ENCODE data around the gene CDK6. TPM values are rescaled to one million over a fixed set of nuclear protein-coding genes. Genes with fewer than 3 reads are reported as not detected.

The CDK6 gene
- total and polyA plus RNA-seq, 9 of the 15 experiments (the other 6 are each of a cell fraction or from before 2014, with no cell fraction given): 7.6 to 109 (median 44.4) TPM

- no peak for TF ChIP-seq ZZZ3 (IDR thresholded peaks at IDR 0.05)
- TF ChIP-seq JUN (IDR thresholded peaks at IDR 0.05; ENCODE audit: borderline replicate concordance, low read depth, low read length): no peak
- TF ChIP-seq JUN (CRISPR knock-in tag; IDR thresholded peaks at IDR 0.05; ENCODE audit: borderline replicate concordance): no peak
- no peak for TF ChIP-seq ETV5 (CRISPR knock-in tag; IDR thresholded peaks at IDR 0.05; ENCODE audit: low read depth)
These were observed 214.3 kb downstream of the CDK6 start (continued) for GRCh38 chr7:92622030-92622429.

DNA sequence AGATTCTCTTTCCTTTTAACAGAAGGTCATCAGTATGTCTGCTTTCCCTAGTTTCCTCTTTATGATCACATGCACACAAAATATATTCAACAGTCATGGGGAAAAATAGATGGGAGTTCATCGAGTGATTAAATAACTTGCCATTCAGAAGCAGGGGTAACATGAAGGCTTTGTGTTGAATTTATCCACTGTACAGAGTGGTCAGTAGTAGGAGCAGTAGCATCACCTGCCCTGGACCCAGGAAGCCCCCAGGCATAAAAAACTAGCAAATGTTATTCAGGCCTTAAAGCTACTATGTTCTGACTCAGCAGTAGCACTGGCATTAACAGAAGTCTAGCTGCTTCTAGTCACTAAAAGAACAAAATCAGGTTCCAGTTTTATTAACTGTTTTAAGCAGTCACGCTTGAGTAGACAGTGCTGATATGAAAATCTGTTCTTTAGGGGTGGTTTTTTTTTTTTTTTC is 214.8 kb downstream of the CDK6 start:
- Histone ChIP-seq H3K36me3 (ENCODE audit: control insufficient read depth, insufficient read depth, low read length) (peaks cover 40% of the 10 kb centered on the region), H4K20me1 (replicated peaks; ENCODE audit: control insufficient read depth, insufficient read depth, low read length) (no peaks in the 10 kb centered on the region), H3K4me3 (no peak overlapping the region), H3K27ac (ENCODE audit: extremely low read depth, low read depth, low read length) (no peak overlapping the region), H3K9me1 (ENCODE audit: control insufficient read depth, insufficient read depth, low read length) (no peaks in the 10 kb centered on the region), H3K4me1 (replicated peaks in 1 of 2; ENCODE audit: control insufficient read depth in 2 of 2, insufficient read depth in 2 of 2, low read length in 2 of 2) (peaks cover 0 to 3% of the 10 kb centered on the region in 2 experiments; a peak in 1 of 5 replicates), H3K9me3 (replicated peaks; ENCODE audit: control insufficient read depth, insufficient read depth, low read depth, low read length) (no peaks in the 10 kb centered on the region), H3K79me2 (ENCODE audit: control insufficient read depth, insufficient read depth, low read length) (no peaks in the 10 kb centered on the region), H3K9ac (ENCODE audit: insufficient read depth in 1 of 2, low read depth in 2 of 2, low read length in 2 of 2) (no peak overlapping the region), H2AFZ (ENCODE audit: low read depth, low read length) (no peak overlapping the region), H3K27me3 (ENCODE audit: control insufficient read depth in 2 of 2, insufficient read depth in 2 of 2, low read length in 2 of 2) (no peaks in the 10 kb centered on the region), H3K4me2 (ENCODE audit: insufficient read depth, low read length) (no peak overlapping the region)
- 67% methylated on average over 2 of the region's 2 CpGs for WGBS (ENCODE audit: insufficient coverage, low coverage, missing lambda C conversion rate)
- ChIA-PET CTCF (ENCODE audit: low intra/inter-chr PET ratio) (interaction anchor here (0.7 to 2.5 kb wide), 7 partner anchors 211 to 604 kb away, joined by 3 to 44 read pairs (median 4); partner anchors contain the start of gene HEPACAM2), POLR2A (interaction anchor here (0.8 to 1.1 kb wide), 2 partner anchors 9 to 32 kb away, joined by 4 to 6 read pairs; no protein-coding TSS in a partner anchor)
- BruUV-seq (replicated peaks): no TSS peak
- intact Hi-C loops (cut with micrococcal nuclease) (loop anchor here (1.0 to 10.0 kb wide), 7 partner anchors 56 to 603 kb away; partner anchors contain the start of gene HEPACAM2), in situ Hi-C loops (cut with MboI) (loop anchor here (5.0 kb wide), 1 partner anchor 436 kb away; no protein-coding TSS in a partner anchor)
- FAIRE-seq (no peak), ATAC-seq (peak; percentile 48; the same call in 2 of the 3 replicates), DNase-seq (ENCODE audit: extremely low read depth in 1 of 4, low spot score in 3 of 4) (no peak)
- TF ChIP-seq POLR2AphosphoS5 (IDR thresholded peaks at IDR 0.05; ENCODE audit: control insufficient read depth, insufficient read depth, low read depth, low read length): no peak
- TF ChIP-seq SIN3A (IDR thresholded peaks at IDR 0.05; ENCODE audit: borderline replicate concordance in 2 of 2, control insufficient read depth in 1 of 2, low read depth in 2 of 2, low read length in 2 of 2): no peak
- no peak for TF ChIP-seq GATA2 (CRISPR knock-in tag; IDR thresholded peaks at IDR 0.05)
- no peak for TF ChIP-seq ZBTB49 (CRISPR knock-in tag; IDR thresholded peaks at IDR 0.05; ENCODE audit: borderline replicate concordance)
- no peak for TF ChIP-seq KLF1 (tag; IDR thresholded peaks at IDR 0.05)
- TF ChIP-seq ESRRB (CRISPR knock-in tag; IDR thresholded peaks at IDR 0.05; ENCODE audit: borderline replicate concordance): no peak
- no peak for TF ChIP-seq CEBPZ (IDR thresholded peaks at IDR 0.05; ENCODE audit: borderline replicate concordance, low read depth, low read length)
- TF ChIP-seq SMC3 (conservative IDR thresholded peaks at IDR 0.05; ENCODE audit: insufficient read depth, low read depth, low read length): no peak
- TF ChIP-seq, protein P1, sequence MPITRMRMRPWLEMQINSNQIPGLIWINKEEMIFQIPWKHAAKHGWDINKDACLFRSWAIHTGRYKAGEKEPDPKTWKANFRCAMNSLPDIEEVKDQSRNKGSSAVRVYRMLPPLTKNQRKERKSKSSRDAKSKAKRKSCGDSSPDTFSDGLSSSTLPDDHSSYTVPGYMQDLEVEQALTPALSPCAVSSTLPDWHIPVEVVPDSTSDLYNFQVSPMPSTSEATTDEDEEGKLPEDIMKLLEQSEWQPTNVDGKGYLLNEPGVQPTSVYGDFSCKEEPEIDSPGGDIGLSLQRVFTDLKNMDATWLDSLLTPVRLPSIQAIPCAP (CRISPR knock-in tag; IDR thresholded peaks at IDR 0.05; ENCODE audit: borderline replicate concordance): no peak

Measured in K562 (cell line).